SHP77 treated with DMSO at 0.1 percent for 48 hours (cell line): ENCODE measurements around the gene CD47.

Experiments used
- DNase-seq: peaks from one replicate; lab custom pipeline; 2025; lab: John Stamatoyannopoulos, UW

CD47 gene

GRCh38 chr3:108091498-108092250, 843 bp upstream of the CD47 start:
- DNase-seq = no peak

GRCh38 chr3:108090049-108090700, 656 bp downstream of the CD47 start:
- DNase-seq = no peak

- DNase-seq = no peak
Observed at GRCh38 chr3:108089579-108089978, 1.3 kb downstream of the CD47 start.

GRCh38 chr3:108088697-108089096, 2.1 kb downstream of the CD47 start:
- DNase-seq = no peak

GRCh38 chr3:108088146-108088545, 2.7 kb downstream of the CD47 start:
- DNase-seq = no peak

- DNase-seq = no peak
Observed at GRCh38 chr3:108086653-108087052, 4.2 kb downstream of the CD47 start.

- no peak for DNase-seq
Observed at GRCh38 chr3:108085810-108086350, 5.0 kb downstream of the CD47 start.

GRCh38 chr3:108085370-108085769, 5.5 kb downstream of the CD47 start:
- no peak for DNase-seq

- DNase-seq = no peak
Observed at GRCh38 chr3:108079877-108080276, 11.0 kb downstream of the CD47 start.

GRCh38 chr3:108079043-108079442, 11.8 kb downstream of the CD47 start:
- no peak for DNase-seq

GRCh38 chr3:108076564-108076963, 14.3 kb downstream of the CD47 start:
- no peak for DNase-seq

- no peak for DNase-seq
Observed at GRCh38 chr3:108073764-108074431, 16.9 kb downstream of the CD47 start.

GRCh38 chr3:108071368-108071767, 19.5 kb downstream of the CD47 start:
- DNase-seq = no peak

- no peak for DNase-seq
Observed at GRCh38 chr3:108070356-108070755, 20.5 kb downstream of the CD47 start.

- DNase-seq = no peak
Observed at GRCh38 chr3:108067768-108068167, 23.1 kb downstream of the CD47 start.

GRCh38 chr3:108065096-108065495, 25.7 kb downstream of the CD47 start:
- DNase-seq = no peak

GRCh38 chr3:108064293-108064887, 26.4 kb downstream of the CD47 start:
- DNase-seq = no peak

GRCh38 chr3:108062051-108062450, 28.8 kb downstream of the CD47 start:
- DNase-seq = no peak

- DNase-seq = no peak
Observed at GRCh38 chr3:108060331-108060730, 30.5 kb downstream of the CD47 start.

- DNase-seq = no peak
Observed at GRCh38 chr3:108055931-108056330, 34.9 kb downstream of the CD47 start.

GRCh38 chr3:108054935-108055334, 35.9 kb downstream of the CD47 start:
- DNase-seq = no peak

GRCh38 chr3:108053483-108053882, 37.3 kb downstream of the CD47 start:
- no peak for DNase-seq

GRCh38 chr3:108053067-108053466, 37.8 kb downstream of the CD47 start:
- no peak for DNase-seq
